Adipocyte (in vitro differentiated cells): ENCODE measurements around the gene PRSS38.
"Not testable (repeated sequence)": the region's sequence is repeated elsewhere in the genome, so short reads cannot be mapped to it uniquely, and the experiment has no call there.

ENCODE experiments used
- DNase-seq: peaks from one replicate; pipeline ENCODE4 v3.0.0-alpha.2; 2015; ENCODE audit warnings: low read depth
- H3K27me3 ChIP-seq: replicated peaks from 2 replicates; pipeline ENCODE4 v1.7.0; 2013; ENCODE audit warnings: mild to moderate bottlenecking, low read length, moderate library complexity; ENCODE audit not compliant: control insufficient read depth, insufficient read depth
- H3K36me3 ChIP-seq: 2 replicates; pipeline ENCODE4 v1.7.0; 2013; ENCODE audit warnings: low read length, mild to moderate bottlenecking, moderate library complexity; ENCODE audit not compliant: control insufficient read depth, insufficient read depth, severe bottlenecking
- H3K4me1 ChIP-seq: 2 replicates; pipeline ENCODE4 v1.7.0; 2013; ENCODE audit warnings: mild to moderate bottlenecking, low read length, moderate library complexity; ENCODE audit not compliant: control insufficient read depth, insufficient read depth
- H3K4me3 ChIP-seq: 2 replicates; pipeline ENCODE4 v1.7.0; 2013; ENCODE audit warnings: mild to moderate bottlenecking, low read length, moderate library complexity
- H3K9ac ChIP-seq: 2 replicates; pipeline ENCODE4 v1.7.0; 2013; ENCODE audit warnings: mild to moderate bottlenecking, low read length, moderate library complexity
- H3K9me3 ChIP-seq: 2 replicates; pipeline ENCODE4 v1.7.0; 2013; ENCODE audit warnings: mild to moderate bottlenecking, low read length, moderate library complexity; ENCODE audit not compliant: control insufficient read depth

The PRSS38 gene

DNA sequence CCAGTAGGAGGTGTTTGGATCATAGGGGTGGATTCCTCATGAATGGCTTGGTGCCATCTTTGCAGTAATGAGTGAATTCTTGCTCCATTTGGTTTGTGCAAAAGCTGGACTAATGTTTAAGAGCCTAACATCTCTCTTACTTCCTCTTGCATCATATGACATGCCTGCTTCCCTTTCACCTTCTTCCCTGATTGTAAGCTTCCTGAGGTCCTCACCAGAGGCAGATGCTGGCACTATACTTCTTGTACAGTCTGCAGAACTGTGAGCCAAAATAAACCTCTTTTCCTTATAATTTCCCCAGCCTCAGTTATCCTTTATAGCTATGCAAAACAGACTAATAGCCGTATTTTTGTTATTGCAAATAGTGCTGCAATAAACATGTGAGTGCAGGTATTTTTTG, 8.1 kb downstream of the PRSS38 start:
- Histone ChIP-seq H3K27me3 (no peaks in the 10 kb centered on the region), H3K9me3 (peaks cover 19% of the 10 kb centered on the region), H3K9ac (no peak overlapping the region), H3K36me3 (no peaks in the 10 kb centered on the region), H3K4me1 (no peaks in the 10 kb centered on the region), H3K4me3 (no peak overlapping the region)
- no peak for DNase-seq

DNA sequence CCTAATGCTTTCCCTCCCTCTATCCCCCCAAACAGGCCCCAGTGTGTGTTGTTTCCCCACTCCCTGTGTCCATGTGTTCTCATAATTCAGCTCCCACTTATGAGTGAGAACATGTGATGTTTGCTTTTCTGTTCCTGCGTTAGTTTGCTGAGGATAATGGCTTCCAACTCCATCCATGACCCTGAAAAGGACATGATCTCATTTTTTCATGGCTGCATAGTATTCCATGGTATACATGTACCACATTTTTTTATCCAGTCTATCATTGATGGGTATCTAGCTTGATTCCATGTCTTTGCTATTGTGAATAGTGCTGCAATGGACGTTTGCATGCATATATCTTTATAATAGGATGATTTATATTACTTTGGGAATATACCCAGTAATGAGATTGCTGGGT, 8.7 kb downstream of the PRSS38 start:
- no peak overlapping the region for H3K9ac ChIP-seq
- H3K36me3 ChIP-seq = no peaks in the 10 kb centered on the region
- H3K4me1 ChIP-seq = no peaks in the 10 kb centered on the region
- no peak overlapping the region for H3K4me3 ChIP-seq
- no peak for DNase-seq
- H3K27me3 ChIP-seq = no peaks in the 10 kb centered on the region
- H3K9me3 ChIP-seq = peaks cover 23% of the 10 kb centered on the region

DNA sequence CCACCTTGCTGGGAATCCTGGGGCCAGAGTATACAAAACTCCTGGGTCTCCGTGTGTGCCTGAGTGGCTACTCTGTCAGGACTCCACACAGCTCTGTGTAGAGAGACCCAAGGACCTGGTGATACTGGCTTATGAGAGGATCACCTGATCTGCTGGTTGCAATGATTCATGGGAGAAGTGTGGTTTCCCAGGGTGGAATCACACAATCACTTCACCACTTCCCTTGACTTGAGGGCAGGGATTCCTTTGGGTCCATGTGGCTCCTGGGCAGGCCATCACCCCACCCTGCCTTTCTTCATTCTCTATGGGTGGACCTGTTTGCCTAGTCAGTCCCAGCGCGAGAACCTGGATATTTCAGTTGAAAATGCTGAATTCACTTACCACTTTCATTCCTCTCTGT, 13.3 kb downstream of the PRSS38 start:
- no peak overlapping the region for H3K9ac ChIP-seq
- H3K4me3 ChIP-seq = no peak overlapping the region
- no peak for DNase-seq
- H3K36me3 ChIP-seq = no peaks in the 10 kb centered on the region
- no peaks in the 10 kb centered on the region for H3K4me1 ChIP-seq
- no peaks in the 10 kb centered on the region for H3K27me3 ChIP-seq
- peaks cover 15% of the 10 kb centered on the region for H3K9me3 ChIP-seq

DNA sequence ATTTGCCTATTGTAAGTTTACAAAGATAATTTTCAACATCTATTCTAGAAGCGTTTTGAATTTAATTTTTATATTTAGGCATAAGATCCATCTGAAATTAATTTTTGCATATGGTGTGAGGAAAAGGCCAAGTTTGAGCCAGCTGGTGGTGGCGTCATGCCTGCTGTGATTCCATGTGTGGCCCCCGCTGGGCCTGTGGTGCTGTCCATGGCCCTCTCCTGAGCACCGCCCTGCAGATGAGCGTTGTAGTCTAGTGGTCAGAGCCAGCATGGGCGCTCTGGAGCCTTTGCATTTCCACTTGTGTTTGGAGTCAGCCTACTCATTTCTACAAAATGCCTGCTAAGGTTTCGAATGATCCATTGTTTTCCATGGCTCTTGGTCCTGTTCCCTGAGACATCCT, 22.7 kb downstream of the PRSS38 start:
- no peaks in the 10 kb centered on the region for H3K9me3 ChIP-seq
- no peak for DNase-seq
- H3K9ac ChIP-seq = no peak overlapping the region
- no peaks in the 10 kb centered on the region for H3K27me3 ChIP-seq
- H3K36me3 ChIP-seq = no peaks in the 10 kb centered on the region
- H3K4me1 ChIP-seq = no peaks in the 10 kb centered on the region
- H3K4me3 ChIP-seq = no peak overlapping the region

DNA sequence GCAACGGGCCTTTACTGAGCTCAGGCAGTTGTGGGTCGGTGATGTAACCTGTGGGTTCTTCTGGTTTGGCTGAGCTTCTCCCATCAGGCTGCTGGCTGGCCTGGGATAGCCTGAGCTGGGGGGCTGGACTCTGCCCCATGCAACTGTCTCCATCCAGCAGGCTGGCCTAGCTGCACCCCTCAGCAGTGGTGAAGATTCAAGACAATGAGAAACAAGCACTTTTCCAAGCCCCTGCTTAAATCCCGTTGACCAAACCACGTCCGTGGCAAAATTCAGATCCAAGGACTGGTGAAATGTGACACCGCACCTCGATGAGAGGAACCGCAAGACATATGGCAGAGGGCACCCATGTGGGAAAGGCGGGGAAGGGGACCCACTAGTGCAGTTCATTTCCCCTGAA, 25.6 kb downstream of the PRSS38 start:
- no peaks in the 10 kb centered on the region for H3K27me3 ChIP-seq
- no peak overlapping the region for H3K4me3 ChIP-seq
- H3K36me3 ChIP-seq = no peaks in the 10 kb centered on the region
- H3K9ac ChIP-seq = no peak overlapping the region
- H3K9me3 ChIP-seq = no peaks in the 10 kb centered on the region
- DNase-seq = no peak
- no peaks in the 10 kb centered on the region for H3K4me1 ChIP-seq

DNA sequence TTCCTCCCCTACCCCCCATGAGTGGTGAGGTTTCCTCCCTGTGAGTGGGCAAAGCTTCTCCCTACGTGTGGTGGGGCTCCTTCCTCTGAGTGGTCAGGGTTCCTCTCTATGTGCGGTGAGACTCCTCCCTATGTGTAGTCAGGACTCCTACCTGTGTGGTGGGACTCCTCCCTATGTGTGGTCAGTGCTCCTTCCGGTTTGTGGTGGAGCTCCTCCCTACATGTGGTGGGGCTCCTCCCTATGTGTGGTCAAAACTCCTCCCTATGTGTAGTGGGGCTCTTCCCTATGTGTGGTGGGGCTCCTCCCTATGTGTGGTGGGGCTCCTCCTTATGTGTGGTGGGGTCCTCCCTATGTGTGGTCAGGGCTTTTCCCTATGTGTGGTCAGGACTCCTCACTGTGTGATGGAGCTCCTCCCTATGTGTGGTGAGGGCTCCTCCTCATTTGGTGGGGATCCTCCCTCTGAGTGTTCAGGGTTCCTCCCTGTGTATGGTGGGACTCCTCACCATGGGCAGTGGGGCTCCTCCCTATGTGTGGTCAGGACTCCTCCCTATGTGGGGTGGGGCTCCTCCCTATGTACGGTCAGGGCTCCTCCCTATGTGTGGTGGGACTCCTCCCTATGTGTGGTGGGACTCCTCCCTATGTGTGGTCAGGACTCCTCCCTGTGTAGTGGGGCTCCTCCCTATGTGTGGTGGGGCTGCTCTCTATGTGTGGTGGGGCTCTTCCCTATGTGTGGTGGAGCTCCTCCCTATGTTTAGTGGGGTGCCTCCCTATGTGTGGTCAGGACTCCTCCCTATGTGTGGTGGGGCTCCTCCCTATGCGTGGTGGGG, 29.1 kb downstream of the PRSS38 start:
- Histone ChIP-seq H3K9ac (no peak overlapping the region), H3K36me3 (no peaks in the 10 kb centered on the region), H3K9me3 (peaks cover 15% of the 10 kb centered on the region), H3K4me1 (no peaks in the 10 kb centered on the region), H3K4me3 (no peak overlapping the region), H3K27me3 (no peaks in the 10 kb centered on the region)
- no peak for DNase-seq

DNA sequence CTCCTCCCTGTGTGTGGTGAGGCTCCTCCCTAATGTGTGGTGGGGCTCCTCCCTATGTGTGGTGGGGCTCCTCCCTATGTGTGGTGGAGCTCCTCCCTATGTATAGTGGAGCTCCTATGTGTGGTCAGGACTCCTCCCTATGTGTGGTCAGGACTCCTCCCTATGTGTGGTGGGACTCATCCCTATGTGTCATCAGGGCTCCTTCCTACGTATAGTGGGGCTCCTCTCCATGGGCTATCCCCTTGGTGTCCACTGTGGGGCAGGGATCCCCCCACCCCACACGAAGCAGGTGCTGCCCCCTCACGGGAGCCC, 29.6 kb downstream of the PRSS38 start:
- no peak overlapping the region for H3K4me3 ChIP-seq
- peaks cover 19% of the 10 kb centered on the region for H3K9me3 ChIP-seq
- no peaks in the 10 kb centered on the region for H3K4me1 ChIP-seq
- DNase-seq = no peak
- no peaks in the 10 kb centered on the region for H3K27me3 ChIP-seq
- H3K9ac ChIP-seq = no peak overlapping the region
- H3K36me3 ChIP-seq = no peaks in the 10 kb centered on the region

DNA sequence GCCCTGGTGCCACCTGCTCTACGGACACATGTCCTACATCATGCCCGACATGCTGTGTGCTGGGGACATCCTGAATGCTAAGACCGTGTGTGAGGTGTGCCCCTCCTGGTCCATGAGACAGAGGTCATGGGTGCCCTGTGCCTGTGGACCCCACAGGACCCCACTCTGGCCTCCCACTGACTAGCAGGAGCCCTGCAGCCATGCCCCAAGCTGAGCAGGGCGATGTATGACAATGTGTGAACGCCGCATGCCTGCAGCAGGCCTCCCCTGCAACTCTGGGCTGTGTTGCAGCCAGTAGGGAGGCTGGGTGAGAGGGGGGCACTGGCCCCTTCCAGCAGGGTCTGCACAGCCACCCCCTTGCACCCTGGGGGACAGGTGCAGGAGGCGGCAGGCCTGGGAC, 30.0 kb downstream of the PRSS38 start:
- Histone ChIP-seq H3K36me3 (no peaks in the 10 kb centered on the region), H3K4me3 (no peak overlapping the region), H3K9me3 (peaks cover 19% of the 10 kb centered on the region), H3K4me1 (no peaks in the 10 kb centered on the region), H3K9ac (no peak overlapping the region), H3K27me3 (no peaks in the 10 kb centered on the region)
- DNase-seq = no peak

DNA sequence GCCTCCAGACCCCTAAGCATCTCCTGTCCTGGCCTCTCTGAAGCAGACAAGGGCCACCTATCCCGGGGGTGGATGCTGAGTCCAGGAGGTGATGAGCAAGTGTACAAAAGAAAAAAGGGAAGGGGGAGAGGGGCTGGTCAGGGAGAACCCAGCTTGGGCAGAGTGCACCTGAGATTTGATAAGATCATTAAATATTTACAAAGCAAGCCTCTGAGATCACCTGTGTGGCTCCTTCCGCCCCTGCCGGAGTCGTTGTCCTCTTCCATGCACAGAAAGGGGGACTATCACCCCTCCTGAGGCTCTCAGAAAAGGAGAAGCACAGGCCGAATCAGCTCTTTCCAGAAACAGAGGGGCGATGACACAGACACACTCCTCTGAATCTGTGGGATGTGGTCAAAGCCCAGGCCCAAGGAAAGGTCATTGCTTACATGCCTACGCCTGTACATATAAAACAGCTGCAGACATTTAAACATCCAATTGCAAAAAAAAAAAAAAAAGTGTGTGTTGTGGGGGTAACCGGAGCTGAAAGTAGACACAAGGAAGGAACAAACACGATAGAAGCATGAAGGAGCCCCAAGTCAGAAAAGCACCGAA, 30.9 kb downstream of the PRSS38 start:
- no peak for DNase-seq
- H3K4me3 ChIP-seq = no peak overlapping the region

DNA sequence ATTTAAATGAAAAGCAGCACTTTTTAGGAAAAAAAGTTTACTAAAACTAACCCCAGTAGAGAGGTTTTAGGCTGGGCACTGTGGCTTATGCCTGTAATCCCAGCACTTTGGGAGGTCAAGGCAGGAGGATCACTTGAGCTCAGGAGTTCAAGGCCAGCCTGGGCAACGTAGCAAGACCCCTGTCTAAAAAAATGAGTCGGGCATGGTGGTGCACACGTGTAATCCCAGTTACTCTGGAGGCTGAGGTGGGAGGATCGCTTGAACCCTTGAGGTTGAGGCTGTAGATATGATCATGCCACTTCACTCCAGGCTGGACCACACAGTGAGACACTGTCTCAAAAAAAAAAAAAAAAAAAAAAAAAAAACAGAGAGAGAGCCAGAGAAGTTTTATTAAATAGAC, 31.6 kb downstream of the PRSS38 start:
- DNase-seq, H3K27me3 ChIP-seq, H3K4me3 ChIP-seq, H3K36me3 ChIP-seq, H3K4me1 ChIP-seq, H3K9ac ChIP-seq: not testable (repeated sequence)
- peaks cover 19% of the 10 kb centered on the region for H3K9me3 ChIP-seq

More for the DNA sequence above, 30.9 kb downstream of the PRSS38 start:
- Histone ChIP-seq H3K9ac (no peak overlapping the region), H3K36me3 (no peaks in the 10 kb centered on the region), H3K4me1 (no peaks in the 10 kb centered on the region), H3K9me3 (peaks cover 19% of the 10 kb centered on the region), H3K27me3 (no peaks in the 10 kb centered on the region)

DNA sequence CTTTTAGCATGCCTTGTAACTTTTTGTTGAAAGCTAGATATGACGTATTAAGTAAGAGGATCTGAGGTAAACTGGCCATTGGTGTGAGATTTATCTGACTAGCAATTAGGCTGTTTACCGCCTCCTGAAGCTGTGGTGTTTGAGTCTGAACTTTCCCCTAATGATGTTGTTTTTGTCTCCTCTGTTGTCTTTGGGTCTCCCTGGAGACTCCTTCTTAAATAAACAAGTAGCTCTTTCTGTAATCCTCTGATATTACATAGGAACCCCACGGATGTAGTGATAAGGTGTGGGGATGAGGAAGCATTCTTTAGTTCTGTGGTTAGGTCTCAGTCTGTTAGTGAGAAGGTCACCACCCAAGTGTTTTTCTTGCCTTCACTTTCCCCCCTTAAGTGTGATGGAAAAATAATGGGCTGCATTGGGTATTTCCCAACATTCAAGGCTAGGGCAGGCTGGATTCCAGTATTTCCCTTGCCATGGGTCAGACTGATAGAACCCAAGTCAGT, 33.0 kb downstream of the PRSS38 start:
- DNase-seq = no peak
- Histone ChIP-seq H3K4me3 (no peak overlapping the region), H3K36me3 (no peaks in the 10 kb centered on the region), H3K9me3 (peaks cover 19% of the 10 kb centered on the region), H3K4me1 (no peaks in the 10 kb centered on the region), H3K27me3 (peaks cover 3% of the 10 kb centered on the region), H3K9ac (no peak overlapping the region)
